ENCODE measurements around the gene ZBTB40. TPM values are rescaled to one million over a fixed set of nuclear protein-coding genes. Genes with fewer than 3 reads are reported as not detected.

The ZBTB40 gene
- polyA plus RNA-seq, 1 donor, result 13.7 TPM

DNA sequence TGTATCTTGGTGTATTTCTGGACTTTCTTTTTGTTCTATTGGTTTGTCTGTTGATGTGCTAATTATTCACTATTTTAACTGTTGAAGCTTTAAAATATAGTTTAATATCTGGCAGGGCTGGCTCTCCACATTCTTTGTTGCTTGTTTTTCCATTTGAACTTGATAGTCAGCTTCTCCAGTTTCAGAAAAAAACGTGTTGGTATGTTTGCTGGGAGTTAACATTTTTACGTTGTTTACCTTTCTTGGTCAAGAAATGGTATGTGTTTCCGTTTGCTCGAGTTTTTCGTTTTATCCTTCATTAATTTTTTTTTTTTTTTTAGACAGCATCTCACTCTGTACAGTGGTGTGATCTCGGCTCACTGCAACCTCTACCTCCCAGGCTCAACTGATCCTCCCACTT is 16.9 kb upstream of the ZBTB40 start:
- DNase-seq, result no peak

DNA sequence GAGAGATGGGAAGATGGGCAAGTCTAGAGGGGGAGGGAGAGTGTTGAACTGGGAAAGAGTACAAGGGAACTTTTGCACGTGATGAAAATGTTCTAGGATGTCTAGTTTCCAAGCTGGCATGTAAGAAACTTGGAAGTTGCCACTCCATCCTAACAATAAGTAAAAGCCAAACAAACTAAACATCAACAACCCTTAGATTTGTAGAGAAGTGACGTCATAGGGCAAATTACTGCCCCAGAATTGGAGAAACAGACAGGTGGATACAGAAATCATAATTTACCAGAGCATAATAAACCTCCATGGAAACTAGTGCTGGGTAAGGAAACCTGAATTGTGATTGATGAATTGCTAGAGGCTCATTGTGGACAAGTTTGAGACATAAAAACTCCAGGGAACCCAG is 14.7 kb upstream of the ZBTB40 start:
- no peak for DNase-seq

GRCh38 chr1:22437573-22437972 is 14.1 kb upstream of the ZBTB40 start:
- no peak for DNase-seq

- no peak for DNase-seq
Measured at GRCh38 chr1:22440582-22440981, 11.1 kb upstream of the ZBTB40 start.

GRCh38 chr1:22442212-22442894 is 9.3 kb upstream of the ZBTB40 start:
- no peak for DNase-seq

DNA sequence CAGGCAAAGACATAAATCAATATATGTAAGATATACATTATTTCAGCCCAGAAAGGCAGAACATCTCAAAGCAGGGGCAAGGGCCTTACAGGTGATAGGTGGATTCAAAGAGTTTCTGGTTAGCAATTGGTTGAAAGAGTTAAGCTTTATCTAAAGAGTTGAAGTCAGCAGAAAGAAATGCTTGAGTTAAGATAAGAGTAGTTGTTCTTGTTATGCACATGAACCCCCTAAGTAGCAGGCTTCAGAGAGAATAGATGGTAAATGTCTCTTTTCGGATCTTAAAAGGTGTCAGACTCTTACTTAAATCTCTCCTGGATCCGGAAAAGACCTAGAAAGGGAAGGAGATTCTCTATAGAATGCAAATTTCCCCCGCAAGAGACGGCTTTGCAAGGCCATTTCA is 8.3 kb upstream of the ZBTB40 start:
- no peak for DNase-seq

GRCh38 chr1:22444856-22445255 is 6.8 kb upstream of the ZBTB40 start:
- no peak for DNase-seq

GRCh38 chr1:22447621-22448111 is 4.0 kb upstream of the ZBTB40 start:
- peak; percentile 22 for DNase-seq

- DNase-seq, result no peak
Measured at GRCh38 chr1:22449636-22450035, 2.0 kb upstream of the ZBTB40 start.

DNA sequence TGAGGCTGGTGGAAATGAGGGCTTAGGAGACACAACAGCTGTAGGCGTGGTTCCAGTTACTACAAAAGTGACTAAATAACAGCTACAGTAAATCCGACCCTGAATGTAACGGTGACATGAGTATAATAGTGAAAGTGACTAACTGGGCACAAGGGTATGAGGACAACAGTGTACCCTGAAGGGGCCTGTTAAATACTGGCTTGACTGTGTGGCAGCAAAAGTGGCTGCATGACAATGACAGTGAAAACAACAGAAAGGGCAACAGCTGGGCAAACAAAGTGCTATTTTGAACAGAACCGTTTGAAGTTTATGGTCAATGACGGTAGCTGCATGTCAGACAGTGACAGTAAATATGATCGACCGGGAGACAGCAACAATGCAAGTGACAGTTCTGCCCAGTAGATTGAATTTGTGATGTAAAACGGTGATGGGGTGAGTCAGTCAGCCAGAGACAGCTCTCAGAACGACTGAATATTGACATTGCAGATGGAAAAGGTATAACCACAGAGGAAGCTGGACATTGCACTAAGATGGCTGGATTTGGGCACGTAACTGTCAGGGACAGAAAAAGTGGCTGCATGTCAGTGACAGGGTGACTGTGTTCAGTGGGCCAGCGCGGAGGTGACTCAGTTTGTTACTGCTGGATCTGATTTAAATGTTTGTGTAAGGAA is 1.2 kb upstream of the ZBTB40 start:
- no peak for DNase-seq

- no peak for DNase-seq
Measured at GRCh38 chr1:22452481-22452957, 868 bp downstream of the ZBTB40 start.

DNA sequence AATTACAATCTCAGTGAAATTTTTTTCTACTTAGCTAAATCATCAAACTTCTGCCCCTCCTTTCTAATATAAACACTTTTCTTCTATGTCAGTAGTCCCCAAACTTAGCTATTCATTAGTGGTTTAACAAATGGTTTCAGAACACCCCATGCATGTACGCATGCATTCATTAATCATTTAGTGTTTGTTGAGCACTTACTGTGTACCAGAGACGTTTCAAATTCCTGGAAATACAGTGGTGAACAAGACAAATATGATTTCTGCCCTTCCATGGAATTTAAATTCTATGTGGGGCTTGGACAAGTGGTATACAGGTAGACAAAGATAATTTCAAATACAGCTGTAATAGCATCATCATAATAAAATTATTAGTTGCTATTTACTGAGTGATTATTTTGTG is 1.5 kb downstream of the ZBTB40 start:
- DNase-seq, result no peak

DNA sequence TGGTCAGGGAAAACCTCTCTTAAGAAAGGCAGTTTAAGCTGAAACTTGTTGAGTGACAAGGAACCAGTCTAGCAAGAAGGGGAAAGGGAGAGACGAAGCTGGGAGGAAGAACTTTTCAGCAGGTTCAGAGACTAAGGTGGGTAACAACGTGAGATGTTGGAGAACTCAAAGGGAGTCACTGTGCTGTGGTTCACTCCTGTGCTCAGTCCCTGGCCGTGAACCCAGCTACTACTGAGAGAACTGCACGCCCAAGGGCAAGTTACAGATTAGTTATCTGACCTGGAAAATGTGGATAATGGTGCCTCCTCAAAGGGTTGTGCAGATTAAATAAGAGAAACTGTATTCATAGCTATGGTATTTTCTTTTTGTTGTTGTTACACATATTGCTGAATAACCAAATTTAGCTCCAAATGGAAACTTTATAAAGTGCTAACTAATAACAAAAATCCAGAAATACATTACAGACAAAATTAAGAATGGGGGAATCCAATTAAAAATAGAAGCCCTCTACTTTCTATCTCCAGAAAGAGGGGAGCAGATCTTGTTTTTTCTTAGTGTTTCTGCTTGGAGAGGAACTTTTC is 2.9 kb downstream of the ZBTB40 start:
- no peak for DNase-seq

- DNase-seq, result no peak
Measured at GRCh38 chr1:22457345-22457744, 5.7 kb downstream of the ZBTB40 start.

GRCh38 chr1:22457836-22458235 is 6.2 kb downstream of the ZBTB40 start:
- DNase-seq, result no peak

- DNase-seq, result no peak
Measured at GRCh38 chr1:22461100-22461499, 9.4 kb downstream of the ZBTB40 start.

DNA sequence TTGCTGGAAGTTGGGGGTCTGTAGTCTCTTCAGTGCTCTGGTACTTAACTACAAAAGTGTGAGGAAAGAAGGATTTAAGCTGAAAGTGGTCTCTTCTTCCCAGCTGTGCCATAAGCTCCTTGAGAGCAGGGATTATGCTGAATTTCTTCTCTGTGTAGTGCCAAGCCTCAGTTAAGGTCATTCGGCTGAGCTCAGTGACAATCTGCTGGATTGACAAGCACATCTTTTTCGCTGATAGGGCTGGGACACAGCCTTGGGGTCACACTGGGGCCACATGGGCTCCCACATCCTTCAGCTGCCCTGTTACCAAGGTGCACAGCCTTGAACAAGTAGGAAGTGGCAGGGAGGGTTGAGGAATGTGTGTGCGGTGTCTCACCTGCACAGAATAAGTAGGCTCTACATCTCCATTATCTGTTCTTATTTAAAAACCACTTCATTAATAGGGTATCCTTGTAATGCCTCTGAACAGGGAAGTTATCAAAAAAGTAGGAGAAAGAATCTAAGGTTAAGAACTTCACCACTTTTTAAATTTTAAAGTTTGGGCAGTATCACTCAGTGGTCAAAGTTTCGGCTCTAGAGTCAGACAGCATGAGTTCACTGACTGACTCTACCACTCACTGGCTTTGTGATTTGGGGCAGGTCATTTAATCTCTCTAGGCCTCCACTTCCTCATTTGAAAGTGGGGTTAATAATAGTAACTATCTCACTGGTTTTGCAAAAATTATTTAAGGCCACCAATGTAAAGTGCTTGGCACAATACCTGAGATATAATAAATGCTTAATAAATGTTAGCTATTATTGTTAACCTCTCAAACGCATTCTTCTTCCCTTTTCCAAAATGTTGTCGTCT is 10.3 kb downstream of the ZBTB40 start:
- DNase-seq, result no peak

GRCh38 chr1:22462928-22463327 is 11.3 kb downstream of the ZBTB40 start:
- no peak for DNase-seq

DNA sequence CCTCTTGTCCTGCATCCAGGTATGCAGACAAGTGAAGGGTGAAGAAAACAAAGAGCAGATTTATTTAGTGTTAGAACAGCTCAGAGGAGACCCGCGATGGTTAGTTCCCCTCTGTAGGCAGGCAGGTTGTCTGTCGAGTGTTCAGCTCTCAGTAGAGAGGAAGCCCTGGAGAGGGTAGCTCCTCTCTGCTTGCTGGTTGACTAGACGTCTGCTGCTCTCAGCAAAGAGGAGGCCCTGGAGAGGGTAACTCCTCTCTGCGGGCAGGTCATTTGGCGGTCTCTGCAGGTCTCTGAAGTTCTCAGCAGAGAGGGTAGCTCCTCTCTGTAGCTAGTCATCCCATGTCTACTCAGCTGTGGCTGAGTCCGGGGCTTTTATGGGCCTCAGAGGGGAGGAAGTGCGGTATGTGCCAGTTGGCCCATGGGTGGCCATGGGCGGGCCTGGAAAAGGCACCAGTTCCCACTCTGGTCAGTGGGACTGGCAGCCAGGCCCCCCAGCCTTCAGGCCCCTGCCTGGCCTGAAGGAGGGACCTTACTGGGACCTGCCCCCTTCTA is 13.4 kb downstream of the ZBTB40 start:
- DNase-seq, result no peak

GRCh38 chr1:22465671-22466070 is 14.0 kb downstream of the ZBTB40 start:
- no peak for DNase-seq

DNA sequence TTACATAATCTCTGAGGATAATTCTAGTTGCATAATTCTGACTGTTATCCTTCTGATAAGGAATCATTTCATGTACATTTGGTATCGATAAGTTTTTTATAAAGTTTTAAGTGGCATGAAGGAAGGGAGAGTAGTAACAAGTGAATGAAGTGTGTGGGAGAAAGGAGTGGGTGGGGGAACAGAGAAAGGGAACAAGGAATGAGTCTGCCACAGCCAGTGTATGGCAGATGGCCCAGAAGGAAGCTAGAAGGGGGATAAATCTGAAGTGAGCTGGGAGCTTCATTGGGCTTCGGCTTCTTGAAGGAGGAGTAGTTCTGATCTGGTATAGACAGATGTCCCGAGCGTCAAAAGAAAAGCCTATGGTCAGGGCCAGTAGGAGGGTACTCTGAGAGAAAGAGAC is 18.6 kb downstream of the ZBTB40 start:
- no peak for DNase-seq

- DNase-seq, result peak; percentile 8
Measured at GRCh38 chr1:22471078-22471477, 19.4 kb downstream of the ZBTB40 start.

GRCh38 chr1:22471610-22472009 is 20.0 kb downstream of the ZBTB40 start:
- no peak for DNase-seq
